K562 (cell line): ENCODE results near the gene PTK6. TPM values are rescaled to one million over a fixed set of nuclear protein-coding genes. Genes with fewer than 3 reads are reported as not detected.

Experiments
- ATAC-seq: fragments of 200-7000 bp; cut with Tn5 transposase; 3 replicates; pipeline ENCODE4 v1.9.1; 2020; ENCODE audit warnings: moderate library complexity
- BruUV-seq: library from RNA; stranded (reverse); fragments of 400-500 nt; replicated peaks from 2 replicates; lab custom pipeline; 2021; lab: Mats Ljungman, UMichigan
- CTCF ChIA-PET: fragments of 300-600 bp; formaldehyde crosslinking; extraction: SDS; loops from one replicate; lab custom pipeline; 2021; ENCODE audit warnings: low intra/inter-chr PET ratio; lab: Yijun Ruan, JAX
- POLR2A ChIA-PET: fragments of 300-600, 350-650 bp; sonication (Branson Sonifier 250); formaldehyde crosslinking; extraction: SDS; loops from one replicate; lab custom pipeline; 2021; ENCODE audit warnings: antibody characterized with exemption, inconsistent platforms; lab: Yijun Ruan, JAX
- DNase-seq, 4 experiments: peaks; one replicate each; pipeline versions ENCODE4 v3.0.0 to v3.0.0-alpha.2; 2011 to 2018; ENCODE audit warnings: low spot score in 3 of 4, mixed read lengths in 3 of 4; ENCODE audit errors: extremely low read depth in 1 of 4
- FAIRE-seq: peaks from 2 replicates; lab custom pipeline; 2011; peaks lifted over from hg19 to GRCh38; lab: Jason Lieb, UNC
- H2AFZ ChIP-seq: 2 replicates; pipeline ENCODE4 v1.6.0; 2011; ENCODE audit warnings: low read depth, low read length, control low read depth, inconsistent platforms
- H3K27ac ChIP-seq: fragments of 200-600 bp; 3 replicates; pipeline ENCODE4 v1.8.0; 2011; ENCODE audit warnings: low read depth, mild to moderate bottlenecking, control low read depth, inconsistent platforms, low read length, moderate library complexity, mixed read lengths; ENCODE audit errors: extremely low read depth
- H3K27me3 ChIP-seq, 2 experiments: fragments of 300-600 bp in 1 of 2; 2 replicates in 1 of 2; 3 replicates in 1 of 2; pipeline versions ENCODE4 v1.6.0 to v1.8.0; 2011; ENCODE audit warnings: inconsistent platforms in 2 of 2, low read length in 2 of 2, mild to moderate bottlenecking in 1 of 2, mixed read lengths in 1 of 2, moderate library complexity in 1 of 2; ENCODE audit not compliant: control insufficient read depth in 2 of 2, insufficient read depth in 2 of 2
- H3K36me3 ChIP-seq: fragments of 300-600 bp; 3 replicates; pipeline ENCODE4 v1.8.0; 2011; ENCODE audit warnings: mild to moderate bottlenecking, low read length, inconsistent platforms; ENCODE audit not compliant: control insufficient read depth, insufficient read depth
- H3K4me1 ChIP-seq, 2 experiments: fragments of 200-600 bp in 1 of 2; replicated peaks in 1 of 2; 2 replicates in 1 of 2; 3 replicates in 1 of 2; pipeline versions ENCODE4 v1.5.1 to v1.8.0; 2011; ENCODE audit warnings: inconsistent platforms in 2 of 2, low read length in 2 of 2, mild to moderate bottlenecking in 1 of 2, mixed read lengths in 1 of 2, moderate library complexity in 1 of 2; ENCODE audit not compliant: control insufficient read depth in 2 of 2, insufficient read depth in 2 of 2
- H3K4me2 ChIP-seq: 2 replicates; pipeline ENCODE4 v1.6.1; 2011; ENCODE audit warnings: low read length, control low read depth, inconsistent platforms, mixed read lengths; ENCODE audit not compliant: insufficient read depth
- H3K4me3 ChIP-seq: fragments of 200-600 bp; sonication (generic), shearing (Covaris generic); 2 replicates; pipeline ENCODE4 v1.5.1; 2016; ENCODE audit warnings: control low read depth, inconsistent platforms
- H3K79me2 ChIP-seq: fragments of 200-600 bp; 3 replicates; pipeline ENCODE4 v1.8.0; 2011; ENCODE audit warnings: low read length, inconsistent platforms; ENCODE audit not compliant: control insufficient read depth, insufficient read depth
- H3K9ac ChIP-seq, 2 experiments: 2 replicates each; pipeline versions ENCODE4 v1.6.0 to v1.6.1; 2011; ENCODE audit warnings: low read depth in 2 of 2, low read length in 2 of 2, control low read depth in 1 of 2, inconsistent platforms in 1 of 2, mild to moderate bottlenecking in 1 of 2, mixed read lengths in 1 of 2; ENCODE audit not compliant: insufficient read depth in 1 of 2
- H3K9me1 ChIP-seq: one replicate; pipeline ENCODE4 v1.6.0; 2011; ENCODE audit warnings: inconsistent platforms, mild to moderate bottlenecking, low read length, moderate library complexity; ENCODE audit not compliant: control insufficient read depth, insufficient read depth
- H3K9me3 ChIP-seq: replicated peaks from 2 replicates; pipeline ENCODE4 v1.5.1; 2011; ENCODE audit warnings: low read depth, low read length, inconsistent platforms; ENCODE audit not compliant: control insufficient read depth, insufficient read depth
- H4K20me1 ChIP-seq: replicated peaks from 2 replicates; pipeline ENCODE4 v1.6.1; 2011; ENCODE audit warnings: low read length, inconsistent platforms, mixed read lengths; ENCODE audit not compliant: control insufficient read depth, insufficient read depth
- KHSRP ChIP-seq: fragments of 450-650 bp; IDR thresholded peaks from 2 replicates; pipeline ENCODE4 v1.6.1; 2017
- POLR2G ChIP-seq: fragments of 200-400 bp; formaldehyde crosslinking; IDR thresholded peaks from 2 replicates; pipeline ENCODE4 v1.6.1; 2017; ENCODE audit warnings: low read depth, mild to moderate bottlenecking, antibody characterized with exemption, low read length, moderate library complexity
- SMARCA5 ChIP-seq: fragments of 450-650 bp; IDR thresholded peaks from 2 replicates; pipeline ENCODE4 v1.6.1; 2016
- WGBS: fragments of 100-300 bp; shearing (Covaris generic); methylation state at CpG from one replicate; pipeline ENCODE4 v1.1.6; 2016; ENCODE audit warnings: low coverage, mixed read lengths; ENCODE audit not compliant: insufficient coverage; ENCODE audit errors: missing lambda C conversion rate; 5-methylcytosine and 5-hydroxymethylcytosine counted together
- in situ Hi-C: fragments of 300-500 bp; cut with MboI; formaldehyde crosslinking; loops from 4 replicates; pipeline ENCODE4 v1.15.0; 2018; ENCODE audit warnings: inconsistent platforms, mixed read lengths
- intact Hi-C: fragments of 100-400 bp; cut with micrococcal nuclease; formaldehyde crosslinking; loops from 2 replicates; pipeline ENCODE4 v1.14.2; 2022
- polyA plus RNA-seq, 8 experiments: library from polyadenylated mRNA; depleted of rRNA in 4 of 8; stranded (reverse) in 5 of 8; unstranded in 3 of 8; fragments of >200 nt; fragmentation: Nextera tagmentation in 2 of 8; fragmentation: Illumina TruSeq in 1 of 8; extraction: Ambion mirVana in 2 of 8; extraction: Trizol in 1 of 8; gene quantifications; 2 replicates each; pipeline versions ENCODE4 v1.2.1 to v1.2.3, GENCODE V29; 2011 to 2014; ENCODE audit warnings: inconsistent platforms in 1 of 8, missing spikeins in 1 of 8
- total RNA-seq, 7 experiments: library from RNA; depleted of rRNA in 6 of 7; stranded (reverse); fragments of >200 nt in 6 of 7; fragmentation: Illumina TruSeq in 2 of 7; extraction: Trizol in 2 of 7; gene quantifications; 2 replicates each; pipeline versions ENCODE4 v1.2.1 to v1.2.3, GENCODE V29; 2011 to 2021; ENCODE audit warnings: low replicate concordance in 1 of 7

The PTK6 gene
- total and polyA plus RNA-seq, 9 of the 15 experiments (the other 6 are each of a cell fraction or from before 2014, with no cell fraction given) = 0.07 TPM; not detected in 8

- ChIA-PET CTCF (no interaction called here), POLR2A (no interaction called here)
- intact Hi-C loops = no loop called here
- ATAC-seq = no peak
- Histone ChIP-seq H3K9me3 (no peaks in the 10 kb centered on the region), H3K9ac (no peak overlapping the region), H3K4me1 (peaks cover 0 to 28% of the 10 kb centered on the region in 2 experiments; a peak in 3 of 5 replicates), H3K36me3 (peaks cover 22% of the 10 kb centered on the region; the same call in 1 of the 3 replicates), H3K4me2 (no peak overlapping the region), H3K9me1 (no peaks in the 10 kb centered on the region), H3K27ac (no peak overlapping the region), H3K27me3 (peaks cover 0 to 14% of the 10 kb centered on the region in 2 experiments; a peak in 2 of 5 replicates), H4K20me1 (no peaks in the 10 kb centered on the region), H3K79me2 (no peaks in the 10 kb centered on the region), H3K4me3 (no peak overlapping the region), H2AFZ (no peak overlapping the region)
- no peak for DNase-seq
- FAIRE-seq = no peak
- WGBS = 72% methylated on average over 12 of the region's 17 CpGs
- in situ Hi-C loops = no loop called here
- no TSS peak for BruUV-seq
- TF ChIP-seq KHSRP (no peak), POLR2G (peak; percentile 50)
Measured at GRCh38 chr20:63586797-63587196, 49.6 kb upstream of the PTK6 start.

- WGBS = 12% methylated on average over 21 of the region's 22 CpGs
- Histone ChIP-seq H3K27ac (no peak overlapping the region), H4K20me1 (no peaks in the 10 kb centered on the region), H3K27me3 (peaks cover 0 to 14% of the 10 kb centered on the region in 2 experiments; a peak in 2 of 5 replicates), H2AFZ (no peak overlapping the region), H3K9me3 (no peaks in the 10 kb centered on the region), H3K36me3 (peaks cover 16% of the 10 kb centered on the region; the same call in 1 of the 3 replicates), H3K4me1 (peaks cover 0 to 33% of the 10 kb centered on the region in 2 experiments; a peak in 3 of 5 replicates), H3K9ac (peak overlapping the region in 1 of 2 experiments; percentile 17; a peak in 1 of 4 replicates), H3K9me1 (no peaks in the 10 kb centered on the region), H3K79me2 (no peaks in the 10 kb centered on the region)
- ATAC-seq (no peak), FAIRE-seq (no peak), DNase-seq (no peak)
- ChIA-PET CTCF (no interaction called here), POLR2A (interaction anchor here (0.6 to 0.9 kb wide), 2 partner anchors 9 to 366 kb away, joined by 4 read pairs; no protein-coding TSS in a partner anchor)
- no TSS peak for BruUV-seq
- intact Hi-C loops = no loop called here
- TF ChIP-seq SMARCA5 (no peak), POLR2G (0 out of 2 replicates have a peak, but pooled peaks have one; percentile 7)
- TF ChIP-seq, all 486 proteins: peak for 1
- Histone ChIP-seq H3K4me2 (no peak overlapping the region), H3K4me3 (no peak overlapping the region)
- in situ Hi-C loops = no loop called here
Measured at GRCh38 chr20:63585616-63586565, 48.7 kb upstream of the PTK6 start.
